Upper lobe of right lung (tissue), 1 donor: ENCODE data around the gene RARG. TPM values are rescaled to one million over a fixed set of nuclear protein-coding genes. Genes with fewer than 3 reads are reported as not detected.

Experiments
- ATAC-seq: fragments of 200-7000 bp; cut with Tn5 transposase; one replicate; pipeline ENCODE4 v1.9.1; 2020; ENCODE audit warnings: mild to moderate bottlenecking, moderate library complexity
- DNase-seq: peaks from one replicate; pipeline ENCODE4 v3.0.0-alpha.2; 2020
- H3K27ac ChIP-seq: fragments of 200-600 bp; one replicate; pipeline ENCODE4 v1.8.0; 2022
- H3K27me3 ChIP-seq: fragments of 200-600 bp; one replicate; pipeline ENCODE4 v1.8.0; 2022; ENCODE audit warnings: mild to moderate bottlenecking
- H3K36me3 ChIP-seq: fragments of 200-600 bp; one replicate; pipeline ENCODE4 v1.8.0; 2022
- H3K4me1 ChIP-seq: fragments of 200-600 bp; one replicate; pipeline ENCODE4 v1.8.0; 2022
- H3K4me3 ChIP-seq: fragments of 200-600 bp; one replicate; pipeline ENCODE4 v1.8.0; 2022; ENCODE audit warnings: mild to moderate bottlenecking
- H3K9me3 ChIP-seq: fragments of 200-600 bp; one replicate; pipeline ENCODE4 v1.8.0; 2022
- CTCF ChIP-seq: fragments of 200-600 bp; IDR thresholded peaks from one replicate; pipeline ENCODE4 v1.8.0; 2022; ENCODE audit warnings: antibody characterized with exemption
- intact Hi-C: fragments of 100-400 bp; cut with DNase I; formaldehyde crosslinking; loops from one replicate; pipeline ENCODE4 v1.11.0; 2022
- total RNA-seq: library from RNA; stranded (reverse); fragmentation: NEBNext Ultra II Directional; extraction: Animal tissue kit (Norgen Biotek cat#: 25700); gene quantifications from one replicate; pipeline ENCODE4 v1.2.1, GENCODE V29; 2021
- donor health status: DM: no; HTN: yes; CAD: no; lungs with severe emphysema.

Gene RARG
- total RNA-seq, 1 donor from 2014 or later = 23.8 TPM

- Histone ChIP-seq H3K4me1 (peaks cover 59% of the 10 kb centered on the region), H3K9me3 (no peaks in the 10 kb centered on the region), H3K4me3 (no peak overlapping the region), H3K27ac (no peak overlapping the region), H3K36me3 (peaks cover 51% of the 10 kb centered on the region), H3K27me3 (no peaks in the 10 kb centered on the region)
- DNase-seq (no peak), ATAC-seq (no peak)
- intact Hi-C loops = loop anchor here (10.0 kb wide), 1 partner anchor 72 kb away; no protein-coding TSS in a partner anchor
- no peak for TF ChIP-seq CTCF
Observed at GRCh38 chr12:53212931-53213330, 19.1 kb downstream of the RARG start.

GRCh38 chr12:53211476-53212381 is 20.3 kb downstream of the RARG start:
- no peak overlapping the region for H3K27ac ChIP-seq
- peaks cover 51% of the 10 kb centered on the region for H3K36me3 ChIP-seq
- no peak for ATAC-seq
- H3K9me3 ChIP-seq = no peaks in the 10 kb centered on the region
- H3K4me1 ChIP-seq = peaks cover 56% of the 10 kb centered on the region
- H3K4me3 ChIP-seq = no peak overlapping the region
- H3K27me3 ChIP-seq = no peaks in the 10 kb centered on the region
- DNase-seq = no peak
- no peak for TF ChIP-seq CTCF
- intact Hi-C loops = loop anchor here (10.0 kb wide), 1 partner anchor 73 kb away; no protein-coding TSS in a partner anchor

GRCh38 chr12:53210843-53211242 is 21.2 kb downstream of the RARG start:
- intact Hi-C loops = loop anchor here (10.0 kb wide), 1 partner anchor 74 kb away; no protein-coding TSS in a partner anchor
- TF ChIP-seq CTCF = no peak
- DNase-seq = no peak
- Histone ChIP-seq H3K4me3 (no peak overlapping the region), H3K27ac (no peak overlapping the region), H3K36me3 (peaks cover 51% of the 10 kb centered on the region), H3K9me3 (no peaks in the 10 kb centered on the region), H3K4me1 (peaks cover 47% of the 10 kb centered on the region), H3K27me3 (no peaks in the 10 kb centered on the region)
- no peak for ATAC-seq

- TF ChIP-seq CTCF = no peak
- H3K4me3 ChIP-seq = peak overlapping the region; percentile 10
- no peaks in the 10 kb centered on the region for H3K9me3 ChIP-seq
- no peak overlapping the region for H3K27ac ChIP-seq
- no peak for DNase-seq
- ATAC-seq = peak; percentile 61
- H3K27me3 ChIP-seq = no peaks in the 10 kb centered on the region
- peaks cover 30% of the 10 kb centered on the region for H3K4me1 ChIP-seq
- intact Hi-C loops = no loop called here
- peaks cover 38% of the 10 kb centered on the region for H3K36me3 ChIP-seq
Observed at GRCh38 chr12:53208877-53209463, 23.0 kb downstream of the RARG start.

- DNase-seq (no peak), ATAC-seq (no peak)
- no peaks in the 10 kb centered on the region for H3K27me3 ChIP-seq
- H3K9me3 ChIP-seq = no peaks in the 10 kb centered on the region
- intact Hi-C loops = no loop called here
- no peak overlapping the region for H3K27ac ChIP-seq
- peaks cover 25% of the 10 kb centered on the region for H3K4me1 ChIP-seq
- H3K4me3 ChIP-seq = no peak overlapping the region
- peaks cover 32% of the 10 kb centered on the region for H3K36me3 ChIP-seq
- TF ChIP-seq CTCF = no peak
Observed at GRCh38 chr12:53208435-53208834, 23.6 kb downstream of the RARG start.
